Stimulated activated CD4-positive, alpha-beta T cell treated with anti-CD3 and anti-CD28 coated beads, Interleukin-1b, Interleukin-23, amount 100 ng/mL, for 24 hours (primary cell): Measurements from ENCODE around the gene C19orf47.
"Not testable (repeated sequence)": the region's sequence is repeated elsewhere in the genome, so short reads cannot be mapped to it uniquely, and the experiment has no call there.

Experiments
- DNase-seq, 4 experiments: peaks; one replicate each; pipeline ENCODE4 v3.0.0-alpha.2; 2020; ENCODE audit warnings: low read depth in 4 of 4, low spot score in 1 of 4

The C19orf47 gene

GRCh38 chr19:40348961-40349507 lies 837 bp upstream of the C19orf47 start:
- DNase-seq, result no peak

- DNase-seq, result no peak
Observed at GRCh38 chr19:40344422-40344821, 3.8 kb downstream of the C19orf47 start.

GRCh38 chr19:40342644-40343311 lies 5.4 kb downstream of the C19orf47 start:
- DNase-seq, result no peak

- DNase-seq, result no peak
Observed at GRCh38 chr19:40341601-40342482, 6.4 kb downstream of the C19orf47 start.

GRCh38 chr19:40339018-40339728 lies 9.0 kb downstream of the C19orf47 start:
- no peak for DNase-seq

DNA sequence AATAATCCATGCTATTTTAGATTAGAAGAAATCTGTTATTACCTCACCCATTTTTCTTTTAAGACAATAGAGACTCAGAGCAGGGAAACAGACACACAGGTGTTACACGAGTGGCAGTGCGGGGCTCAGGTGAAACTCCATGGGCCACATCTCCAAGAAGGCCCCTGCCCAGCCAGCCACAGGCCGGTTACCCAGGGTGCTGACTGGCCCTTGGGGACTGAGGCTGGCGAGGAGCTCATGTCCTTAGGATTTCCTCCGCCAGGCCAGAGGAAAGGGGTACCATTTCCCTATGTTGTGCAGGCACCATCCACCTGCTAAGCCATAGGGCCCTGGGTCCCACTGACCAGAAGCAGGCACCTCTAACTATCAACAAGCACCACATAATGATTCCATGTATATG lies 10.6 kb downstream of the C19orf47 start:
- DNase-seq, result no peak

DNA sequence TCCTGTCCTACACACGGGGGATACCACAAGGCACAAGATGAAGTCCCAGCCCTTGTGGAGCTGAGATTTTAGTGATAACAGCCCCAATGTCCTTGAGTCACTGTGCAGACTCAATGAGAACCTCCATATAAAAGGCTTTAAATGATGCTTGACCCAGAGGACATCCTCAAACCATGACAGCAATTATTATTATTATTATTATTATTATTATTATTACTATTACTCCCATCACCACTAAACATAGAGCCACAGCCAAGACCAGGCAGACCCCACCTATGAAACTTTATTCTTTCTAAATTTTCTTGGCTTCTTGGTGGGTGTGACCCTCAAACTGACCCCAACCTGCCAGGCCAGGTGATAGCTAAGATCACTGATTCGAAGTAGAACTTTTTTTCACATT lies 11.1 kb downstream of the C19orf47 start:
- DNase-seq, result no peak

- no peak for DNase-seq
Observed at GRCh38 chr19:40336601-40336900, 11.6 kb downstream of the C19orf47 start.

GRCh38 chr19:40335855-40336600 lies 12.2 kb downstream of the C19orf47 start:
- no peak for DNase-seq

DNA sequence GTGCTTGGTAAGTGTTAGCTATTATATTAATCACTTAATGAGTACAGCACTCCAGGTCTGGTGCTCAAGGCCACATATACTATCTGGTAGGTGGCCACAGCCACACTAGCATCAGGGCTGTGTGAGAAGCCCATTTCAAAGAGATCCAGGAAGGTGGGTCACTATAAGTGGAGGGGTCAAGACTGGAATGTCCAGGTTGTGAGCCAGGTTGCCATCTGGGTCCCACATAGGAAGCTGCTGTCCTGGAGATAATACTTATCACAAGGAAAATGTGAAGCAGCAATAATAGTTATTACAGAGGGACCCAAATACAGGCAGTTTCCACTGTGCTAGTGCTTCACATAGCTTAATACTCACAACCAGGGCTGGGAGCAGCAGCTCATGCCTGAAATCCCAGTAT lies 13.1 kb downstream of the C19orf47 start:
- DNase-seq, result no peak

GRCh38 chr19:40333083-40333482 lies 15.1 kb downstream of the C19orf47 start:
- not testable (repeated sequence) for DNase-seq

- no peak for DNase-seq
Observed at GRCh38 chr19:40332669-40333068, 15.5 kb downstream of the C19orf47 start.

DNA sequence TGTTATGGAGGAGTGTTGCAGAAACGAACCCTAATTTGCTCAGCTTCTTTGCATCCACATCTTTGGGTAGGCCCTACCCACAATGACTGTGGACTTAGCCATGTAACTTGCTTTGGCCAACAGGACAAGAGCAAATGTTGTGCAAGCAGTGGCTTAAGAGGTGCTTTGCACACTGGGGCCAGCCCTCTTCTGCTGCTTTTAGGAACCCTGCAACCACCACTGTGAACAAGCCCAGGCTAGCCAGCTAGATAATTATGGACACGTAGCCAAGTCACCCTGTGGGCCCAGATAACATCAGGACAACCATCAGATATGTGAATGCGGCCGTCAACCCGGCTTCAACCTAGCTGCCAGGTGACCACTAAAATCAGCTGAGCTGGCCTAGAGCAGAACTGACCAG lies 17.1 kb downstream of the C19orf47 start:
- DNase-seq, result no peak

DNA sequence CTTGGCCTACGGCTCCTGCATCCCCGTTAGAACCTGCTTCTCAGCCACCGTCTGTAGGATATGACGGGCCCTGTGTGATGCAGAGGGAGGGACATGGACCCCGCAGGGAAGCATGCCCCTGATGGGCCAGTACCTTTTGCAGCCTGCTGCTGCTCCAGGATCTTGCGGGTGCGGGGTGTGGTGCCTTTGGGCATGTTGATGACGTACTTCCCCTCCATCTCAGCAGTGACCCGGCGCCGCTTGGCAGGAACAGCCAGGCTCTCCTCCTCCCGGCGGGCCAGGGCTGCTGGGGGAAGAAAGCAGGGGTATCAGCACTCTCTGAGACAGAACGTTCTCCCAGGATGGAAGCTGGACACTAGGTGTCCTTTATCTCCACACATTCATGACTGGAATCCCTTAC lies 22.0 kb downstream of the C19orf47 start:
- DNase-seq, result no peak

GRCh38 chr19:40323705-40324104 lies 24.5 kb downstream of the C19orf47 start:
- DNase-seq, result no peak

DNA sequence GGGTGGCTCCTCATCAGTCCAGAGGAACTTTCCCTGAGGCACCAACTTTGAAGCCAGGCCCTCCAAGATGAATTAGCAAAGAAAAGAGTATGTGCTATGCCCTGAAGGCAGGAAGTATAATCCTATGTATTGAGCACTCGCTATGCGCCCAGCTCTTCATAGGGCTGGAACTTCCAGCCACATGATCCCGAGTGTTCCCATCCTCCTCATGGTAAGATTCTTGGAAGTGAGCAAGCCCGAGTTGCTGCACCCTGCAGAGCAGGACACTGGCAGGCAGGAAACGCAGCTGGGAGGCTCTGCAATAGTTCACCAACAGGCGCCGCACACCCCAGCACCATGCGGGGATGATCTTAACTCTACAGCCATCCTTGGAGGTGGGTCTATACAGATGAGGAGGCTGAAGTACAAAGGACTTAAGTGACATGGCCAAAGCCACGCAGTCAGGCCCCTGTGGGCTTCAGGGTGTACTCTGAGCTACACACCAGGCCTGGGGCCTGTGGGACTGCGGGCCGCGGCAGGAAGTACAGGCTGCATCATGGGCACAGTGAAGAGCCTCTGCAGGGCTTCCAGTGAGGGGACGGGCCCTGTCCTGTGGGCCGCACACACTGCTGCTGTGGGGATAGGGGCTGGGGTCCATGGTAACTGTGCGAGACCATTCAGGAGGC lies 25.1 kb downstream of the C19orf47 start:
- no peak for DNase-seq

GRCh38 chr19:40322271-40322610 lies 26.0 kb downstream of the C19orf47 start:
- no peak for DNase-seq

GRCh38 chr19:40321566-40322270 lies 26.5 kb downstream of the C19orf47 start:
- DNase-seq, result no peak

- DNase-seq, result no peak
Observed at GRCh38 chr19:40321076-40321475, 27.1 kb downstream of the C19orf47 start.

- no peak for DNase-seq
Observed at GRCh38 chr19:40320558-40320935, 27.6 kb downstream of the C19orf47 start.
